ENCODE measurements around the gene CPM.
A peak's percentile ranks its signal among the peaks of the same experiment; 100 is the strongest.

DNA sequence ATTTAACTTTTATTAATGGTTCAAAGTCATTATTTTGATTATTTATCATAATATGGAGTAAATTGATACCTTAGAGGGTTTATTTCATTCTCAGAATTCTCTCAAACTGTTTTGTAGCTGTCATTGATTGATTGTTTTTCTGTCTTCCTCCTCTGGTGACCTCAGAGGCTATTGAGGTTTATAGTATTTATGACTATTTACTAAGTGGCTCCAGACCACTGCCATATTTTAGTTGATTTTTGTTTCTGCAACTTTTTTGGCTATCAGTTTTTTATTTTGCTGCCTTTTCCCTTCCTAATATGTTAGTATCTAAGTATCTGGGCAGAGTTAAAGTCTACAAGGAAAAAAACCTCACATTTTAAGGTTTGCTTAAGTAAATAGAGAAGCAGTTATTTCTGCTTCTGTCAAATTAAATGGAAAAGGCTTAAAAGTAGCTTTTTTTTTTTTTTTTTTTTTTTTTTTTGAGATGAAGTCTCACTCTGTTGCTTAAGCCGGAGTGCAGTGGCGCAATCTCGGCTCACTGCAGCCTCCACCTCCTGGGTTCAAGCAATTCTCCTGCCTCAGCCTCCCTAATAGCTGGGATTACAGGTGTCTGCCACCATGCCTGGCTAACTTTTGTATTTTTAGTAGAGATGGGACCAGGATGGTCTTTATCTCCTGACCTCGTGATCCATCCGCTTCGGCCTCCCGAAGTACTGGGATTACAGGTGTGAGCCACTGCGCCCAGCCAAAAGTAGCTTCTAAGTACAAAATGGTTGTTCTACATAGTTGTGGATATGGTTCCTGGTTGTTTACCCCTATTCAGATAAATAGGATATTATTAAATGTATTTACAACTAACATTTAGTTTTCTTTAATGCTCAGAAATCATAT lies 116.8 kb downstream of the CPM start:
- TF ChIP-seq POLR2A (IDR thresholded peaks at IDR 0.05; ENCODE audit: low read depth, low read length) (no peak), POLR2AphosphoS5 (IDR thresholded peaks at IDR 0.05; ENCODE audit: low read depth, low read length) (0 out of 2 replicates have a peak, but pooled peaks have one; percentile 32)

Data from GM12892 (cell line).